ENCODE data around the gene GRB2. TPM values are rescaled to one million over a fixed set of nuclear protein-coding genes. Genes with fewer than 3 reads are reported as not detected.
"Not testable (repeated sequence)": the region's sequence is repeated elsewhere in the genome, so short reads cannot be mapped to it uniquely, and the experiment has no call there.

GRB2 gene
- total RNA-seq, 1 donor from 2014 or later: 59.1 TPM

- TF ChIP-seq, protein P1, sequence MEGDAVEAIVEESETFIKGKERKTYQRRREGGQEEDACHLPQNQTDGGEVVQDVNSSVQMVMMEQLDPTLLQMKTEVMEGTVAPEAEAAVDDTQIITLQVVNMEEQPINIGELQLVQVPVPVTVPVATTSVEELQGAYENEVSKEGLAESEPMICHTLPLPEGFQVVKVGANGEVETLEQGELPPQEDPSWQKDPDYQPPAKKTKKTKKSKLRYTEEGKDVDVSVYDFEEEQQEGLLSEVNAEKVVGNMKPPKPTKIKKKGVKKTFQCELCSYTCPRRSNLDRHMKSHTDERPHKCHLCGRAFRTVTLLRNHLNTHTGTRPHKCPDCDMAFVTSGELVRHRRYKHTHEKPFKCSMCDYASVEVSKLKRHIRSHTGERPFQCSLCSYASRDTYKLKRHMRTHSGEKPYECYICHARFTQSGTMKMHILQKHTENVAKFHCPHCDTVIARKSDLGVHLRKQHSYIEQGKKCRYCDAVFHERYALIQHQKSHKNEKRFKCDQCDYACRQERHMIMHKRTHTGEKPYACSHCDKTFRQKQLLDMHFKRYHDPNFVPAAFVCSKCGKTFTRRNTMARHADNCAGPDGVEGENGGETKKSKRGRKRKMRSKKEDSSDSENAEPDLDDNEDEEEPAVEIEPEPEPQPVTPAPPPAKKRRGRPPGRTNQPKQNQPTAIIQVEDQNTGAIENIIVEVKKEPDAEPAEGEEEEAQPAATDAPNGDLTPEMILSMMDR (IDR thresholded peaks at IDR 0.05): no peak
- Mint-ChIP-seq H3K36me3 (ENCODE audit: unreplicated experiment) (no peaks in the 10 kb centered on the region), H3K9me3 (ENCODE audit: unreplicated experiment) (no peaks in the 10 kb centered on the region), H3K4me1 (ENCODE audit: unreplicated experiment) (peaks cover 42% of the 10 kb centered on the region), H3K4me3 (ENCODE audit: unreplicated experiment) (no peak overlapping the region), H3K27ac (ENCODE audit: unreplicated experiment) (peak overlapping the region; percentile 97), H3K27me3 (ENCODE audit: unreplicated experiment) (no peaks in the 10 kb centered on the region)
- DNase-seq (ENCODE audit: extremely low spot score, unreplicated experiment): no peak
These were observed 39.8 kb upstream of the GRB2 start for GRCh38 chr17:75445296-75445695.

DNA sequence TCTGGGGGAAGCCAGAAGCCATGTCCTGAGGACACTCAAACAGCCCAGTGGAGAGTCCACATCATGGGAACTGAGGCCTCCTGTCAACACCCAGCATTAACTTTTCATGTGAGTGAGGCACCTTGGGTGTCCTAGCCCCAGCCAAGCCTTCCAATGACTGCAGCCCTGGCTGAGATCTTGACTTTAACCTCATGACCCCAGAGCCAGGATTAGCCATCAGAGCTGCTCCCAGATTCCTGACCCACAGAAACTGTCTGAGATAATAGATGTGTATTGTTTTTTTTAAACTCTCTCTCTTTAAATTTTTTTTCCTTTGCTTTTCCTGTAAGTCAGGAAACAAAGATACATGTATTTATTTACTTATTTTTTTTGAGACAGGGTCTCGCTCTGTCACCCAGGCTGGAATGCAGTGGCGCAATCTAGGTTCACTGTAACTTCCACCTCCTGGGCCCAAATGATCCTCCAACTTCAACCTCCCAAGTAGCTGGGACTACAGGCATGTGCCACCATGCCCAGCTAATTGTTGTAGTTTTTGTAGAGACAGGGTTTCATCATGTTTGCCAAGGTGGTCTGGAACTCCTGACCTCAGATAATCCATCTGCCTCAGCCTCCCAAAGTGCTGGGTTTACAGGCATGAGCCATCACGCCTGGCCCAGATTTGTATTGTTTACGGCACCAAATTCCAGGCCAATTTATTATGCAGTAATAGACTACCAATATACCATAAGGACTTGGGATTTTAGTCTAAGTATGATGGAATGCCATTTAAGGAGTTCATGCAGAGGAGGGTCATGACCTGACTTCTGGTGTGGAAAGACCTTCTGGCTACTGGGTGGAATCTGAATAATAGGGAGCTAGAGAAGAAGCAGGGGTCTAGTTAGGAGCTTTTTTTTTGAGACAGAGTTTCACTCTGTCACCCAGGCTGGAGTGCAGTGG is 37.0 kb upstream of the GRB2 start:
- peak overlapping the region; percentile 97 for H3K27ac Mint-ChIP-seq (ENCODE audit: unreplicated experiment)
- no peaks in the 10 kb centered on the region for H3K27me3 Mint-ChIP-seq (ENCODE audit: unreplicated experiment)

DNA sequence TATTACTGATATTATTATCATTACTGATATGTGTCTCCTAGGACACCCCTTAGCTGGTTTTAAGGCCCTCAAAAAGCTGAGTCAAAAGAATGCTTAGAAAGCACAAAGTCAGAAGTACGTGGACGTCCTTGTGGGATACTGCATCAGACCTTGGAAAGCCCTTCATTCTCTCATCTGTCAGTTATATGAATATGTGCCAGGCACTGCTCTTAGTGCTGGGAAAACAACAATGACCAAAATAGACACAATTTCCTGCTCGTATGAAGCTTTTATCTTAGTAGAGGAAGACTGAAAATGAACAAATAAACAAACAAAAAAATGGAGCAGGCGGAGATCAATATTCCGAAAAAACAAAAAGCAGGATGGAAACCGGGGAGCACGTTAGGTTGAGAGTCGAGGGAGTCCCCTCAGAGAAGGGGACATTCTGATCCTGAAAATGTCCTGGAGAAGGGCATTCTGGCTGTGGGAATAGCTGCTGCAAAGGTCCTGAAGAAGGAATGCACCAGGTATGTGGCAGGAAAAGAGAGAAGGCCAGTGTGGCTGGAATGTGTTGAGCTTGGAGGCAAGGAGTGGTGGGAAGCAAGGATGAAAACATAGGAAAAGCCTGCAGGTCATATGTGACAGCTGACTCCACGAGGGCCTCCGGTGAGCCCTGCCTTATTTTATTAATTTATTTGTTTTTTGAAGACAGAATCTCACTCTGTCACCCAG is 35.4 kb upstream of the GRB2 start:
- Mint-ChIP-seq H3K4me1 (ENCODE audit: unreplicated experiment) (peaks cover 45% of the 10 kb centered on the region), H3K9me3 (ENCODE audit: unreplicated experiment) (no peaks in the 10 kb centered on the region), H3K27me3 (ENCODE audit: unreplicated experiment) (no peaks in the 10 kb centered on the region), H3K4me3 (ENCODE audit: unreplicated experiment) (no peak overlapping the region), H3K27ac (ENCODE audit: unreplicated experiment) (peak overlapping the region; percentile 2), H3K36me3 (ENCODE audit: unreplicated experiment) (no peaks in the 10 kb centered on the region)
- TF ChIP-seq, protein P1 (IDR thresholded peaks at IDR 0.05): no peak
- DNase-seq (ENCODE audit: extremely low spot score, unreplicated experiment): no peak

More for the DNA sequence above, 37.0 kb upstream of the GRB2 start:
- H3K9me3 Mint-ChIP-seq (ENCODE audit: unreplicated experiment): no peaks in the 10 kb centered on the region
- H3K36me3 Mint-ChIP-seq (ENCODE audit: unreplicated experiment): no peaks in the 10 kb centered on the region
- no peak for DNase-seq (ENCODE audit: extremely low spot score, unreplicated experiment)
- TF ChIP-seq, protein P1 (IDR thresholded peaks at IDR 0.05): no peak
- H3K4me3 Mint-ChIP-seq (ENCODE audit: unreplicated experiment): no peak overlapping the region
- peaks cover 42% of the 10 kb centered on the region for H3K4me1 Mint-ChIP-seq (ENCODE audit: unreplicated experiment)

- Mint-ChIP-seq H3K4me3 (ENCODE audit: unreplicated experiment) (no peak overlapping the region), H3K4me1 (ENCODE audit: unreplicated experiment) (peaks cover 36% of the 10 kb centered on the region), H3K36me3 (ENCODE audit: unreplicated experiment) (no peaks in the 10 kb centered on the region), H3K9me3 (ENCODE audit: unreplicated experiment) (no peaks in the 10 kb centered on the region), H3K27ac (ENCODE audit: unreplicated experiment) (no peak overlapping the region), H3K27me3 (ENCODE audit: unreplicated experiment) (no peaks in the 10 kb centered on the region)
- TF ChIP-seq, protein P1 (IDR thresholded peaks at IDR 0.05): no peak
- no peak for DNase-seq (ENCODE audit: extremely low spot score, unreplicated experiment)
These were observed 33.8 kb upstream of the GRB2 start for GRCh38 chr17:75439287-75439686.

DNA sequence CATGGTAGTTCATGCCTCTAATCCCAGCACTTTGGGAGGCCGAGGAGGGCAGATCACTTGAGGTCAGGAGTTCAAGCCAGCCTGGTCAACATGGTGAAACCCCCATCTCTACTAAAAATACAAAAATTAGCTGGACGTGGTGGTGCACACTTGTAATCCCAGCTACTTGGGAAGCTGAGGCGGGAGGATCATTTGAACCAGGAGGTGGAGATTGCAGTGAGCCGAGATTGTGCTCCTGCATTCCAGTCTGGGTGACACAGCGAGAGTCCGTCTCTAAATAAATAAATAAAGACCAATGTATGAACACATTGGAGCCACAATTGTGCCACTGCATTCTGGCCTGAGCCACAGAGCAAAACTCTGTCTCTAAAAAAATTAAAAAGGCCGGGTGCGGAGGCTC is 31.9 kb upstream of the GRB2 start:
- H3K9me3 Mint-ChIP-seq (ENCODE audit: unreplicated experiment); H3K4me3 Mint-ChIP-seq (ENCODE audit: unreplicated experiment); H3K27me3 Mint-ChIP-seq (ENCODE audit: unreplicated experiment); DNase-seq (ENCODE audit: extremely low spot score, unreplicated experiment); H3K36me3 Mint-ChIP-seq (ENCODE audit: unreplicated experiment); H3K27ac Mint-ChIP-seq (ENCODE audit: unreplicated experiment): not testable (repeated sequence)
- peaks cover 20% of the 10 kb centered on the region for H3K4me1 Mint-ChIP-seq (ENCODE audit: unreplicated experiment)

- not testable (repeated sequence) for H3K9me3 Mint-ChIP-seq (ENCODE audit: unreplicated experiment); H3K36me3 Mint-ChIP-seq (ENCODE audit: unreplicated experiment); H3K27me3 Mint-ChIP-seq (ENCODE audit: unreplicated experiment); H3K27ac Mint-ChIP-seq (ENCODE audit: unreplicated experiment); H3K4me3 Mint-ChIP-seq (ENCODE audit: unreplicated experiment); DNase-seq (ENCODE audit: extremely low spot score, unreplicated experiment)
- peaks cover 24% of the 10 kb centered on the region for H3K4me1 Mint-ChIP-seq (ENCODE audit: unreplicated experiment)
These were observed 29.0 kb upstream of the GRB2 start for GRCh38 chr17:75434433-75434832.

Data from osteocyte (in vitro differentiated cells).